D341Med (cell line): ENCODE measurements around the gene APEH.

Source experiments
- DNase-seq: peaks from one replicate; pipeline ENCODE4 v3.0.0; 2012; ENCODE audit warnings: low spot score

APEH gene

DNA sequence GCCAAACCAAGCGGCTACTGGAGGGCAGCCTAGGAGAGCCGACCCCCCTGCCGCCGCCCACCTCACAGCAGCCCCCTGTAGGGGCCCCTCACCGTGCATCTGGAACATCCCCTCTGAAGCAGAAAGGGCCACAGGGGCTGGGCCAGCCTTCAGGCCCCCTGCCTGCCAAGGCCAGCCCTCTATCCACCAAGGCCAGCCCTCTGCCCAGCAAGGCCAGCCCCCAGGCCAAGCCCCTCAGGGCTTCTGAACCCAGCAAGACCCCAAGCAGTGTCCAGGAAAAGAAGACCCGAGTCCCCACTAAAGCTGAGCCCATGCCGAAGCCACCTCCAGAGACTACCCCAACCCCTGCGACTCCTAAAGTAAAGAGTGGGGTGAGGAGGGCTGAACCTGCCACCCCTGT, 23.5 kb upstream of the APEH start:
- no peak for DNase-seq

DNA sequence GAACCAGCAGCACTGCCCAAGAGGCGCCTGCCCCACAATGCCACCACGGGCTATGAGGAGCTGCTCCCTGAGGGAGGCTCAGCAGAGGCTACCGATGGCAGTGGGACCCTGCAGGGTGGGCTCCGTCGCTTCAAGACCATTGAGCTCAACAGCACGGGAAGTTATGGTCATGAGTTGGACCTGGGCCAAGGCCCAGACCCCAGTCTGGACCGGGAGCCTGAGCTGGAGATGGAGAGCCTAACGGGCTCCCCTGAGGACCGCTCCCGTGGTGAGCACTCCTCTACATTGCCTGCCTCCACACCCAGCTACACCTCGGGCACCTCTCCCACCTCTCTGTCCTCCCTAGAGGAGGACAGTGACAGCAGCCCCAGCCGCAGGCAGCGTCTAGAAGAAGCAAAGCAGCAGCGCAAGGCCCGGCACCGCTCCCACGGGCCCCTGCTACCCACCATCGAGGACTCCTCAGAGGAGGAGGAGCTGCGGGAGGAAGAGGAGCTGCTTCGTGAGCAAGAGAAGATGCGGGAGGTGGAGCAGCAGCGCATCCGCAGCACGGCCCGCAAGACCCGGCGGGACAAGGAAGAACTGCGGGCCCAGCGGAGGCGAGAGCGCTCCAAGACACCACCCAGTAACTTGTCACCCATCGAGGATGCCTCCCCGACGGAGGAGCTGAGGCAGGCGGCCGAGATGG, 21.8 kb upstream of the APEH start:
- no peak for DNase-seq

DNA sequence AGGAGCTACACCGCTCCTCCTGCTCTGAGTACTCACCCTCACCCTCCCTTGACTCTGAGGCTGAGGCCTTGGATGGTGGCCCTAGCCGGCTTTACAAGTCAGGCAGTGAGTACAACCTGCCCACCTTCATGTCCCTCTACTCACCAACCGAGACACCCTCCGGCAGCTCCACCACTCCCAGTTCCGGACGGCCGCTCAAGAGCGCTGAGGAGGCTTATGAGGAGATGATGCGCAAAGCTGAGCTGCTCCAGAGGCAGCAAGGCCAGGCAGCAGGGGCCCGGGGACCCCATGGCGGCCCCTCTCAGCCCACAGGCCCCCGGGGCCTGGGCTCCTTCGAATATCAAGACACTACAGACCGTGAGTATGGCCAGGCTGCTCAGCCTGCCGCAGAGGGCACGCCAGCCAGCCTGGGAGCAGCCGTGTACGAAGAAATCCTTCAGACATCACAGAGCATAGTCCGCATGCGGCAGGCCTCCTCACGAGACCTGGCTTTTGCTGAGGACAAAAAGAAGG, 21.2 kb upstream of the APEH start:
- no peak for DNase-seq

DNA sequence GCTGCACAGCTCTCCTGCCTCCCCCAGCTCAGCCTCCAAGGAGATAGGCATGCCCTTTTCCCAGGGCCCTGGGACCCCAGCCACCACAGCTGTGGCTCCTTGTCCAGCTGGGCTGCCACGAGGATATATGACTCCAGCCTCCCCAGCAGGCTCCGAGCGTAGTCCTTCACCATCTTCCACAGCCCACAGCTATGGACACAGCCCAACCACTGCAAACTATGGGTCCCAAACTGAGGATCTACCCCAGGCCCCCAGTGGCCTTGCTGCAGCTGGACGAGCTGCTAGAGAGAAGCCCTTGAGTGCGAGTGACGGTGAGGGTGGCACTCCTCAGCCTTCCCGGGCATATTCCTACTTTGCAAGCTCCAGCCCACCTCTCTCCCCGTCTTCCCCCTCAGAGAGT, 20.5 kb upstream of the APEH start:
- no peak for DNase-seq

DNA sequence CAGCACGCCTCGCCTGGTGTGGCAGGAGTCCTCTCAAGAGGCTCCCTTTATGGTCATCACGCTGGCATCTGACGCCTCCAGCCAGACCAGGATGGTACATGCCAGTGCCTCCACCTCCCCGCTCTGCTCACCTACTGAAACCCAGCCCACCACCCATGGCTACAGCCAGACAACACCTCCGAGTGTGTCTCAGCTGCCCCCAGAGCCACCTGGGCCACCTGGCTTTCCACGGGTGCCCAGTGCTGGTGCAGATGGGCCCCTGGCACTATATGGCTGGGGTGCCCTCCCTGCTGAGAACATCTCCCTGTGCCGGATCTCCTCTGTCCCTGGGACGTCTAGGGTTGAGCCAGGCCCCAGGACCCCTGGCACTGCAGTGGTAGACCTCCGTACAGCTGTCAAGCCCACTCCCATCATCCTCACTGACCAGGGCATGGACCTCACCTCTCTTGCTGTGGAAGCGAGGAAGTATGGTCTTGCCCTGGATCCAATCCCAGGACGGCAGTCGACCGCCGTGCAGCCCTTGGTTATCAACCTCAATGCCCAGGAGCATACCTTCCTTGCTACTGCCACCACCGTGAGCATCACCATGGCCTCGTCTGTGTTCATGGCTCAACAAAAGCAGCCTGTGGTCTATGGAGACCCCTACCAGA, 19.9 kb upstream of the APEH start:
- DNase-seq, result no peak

DNA sequence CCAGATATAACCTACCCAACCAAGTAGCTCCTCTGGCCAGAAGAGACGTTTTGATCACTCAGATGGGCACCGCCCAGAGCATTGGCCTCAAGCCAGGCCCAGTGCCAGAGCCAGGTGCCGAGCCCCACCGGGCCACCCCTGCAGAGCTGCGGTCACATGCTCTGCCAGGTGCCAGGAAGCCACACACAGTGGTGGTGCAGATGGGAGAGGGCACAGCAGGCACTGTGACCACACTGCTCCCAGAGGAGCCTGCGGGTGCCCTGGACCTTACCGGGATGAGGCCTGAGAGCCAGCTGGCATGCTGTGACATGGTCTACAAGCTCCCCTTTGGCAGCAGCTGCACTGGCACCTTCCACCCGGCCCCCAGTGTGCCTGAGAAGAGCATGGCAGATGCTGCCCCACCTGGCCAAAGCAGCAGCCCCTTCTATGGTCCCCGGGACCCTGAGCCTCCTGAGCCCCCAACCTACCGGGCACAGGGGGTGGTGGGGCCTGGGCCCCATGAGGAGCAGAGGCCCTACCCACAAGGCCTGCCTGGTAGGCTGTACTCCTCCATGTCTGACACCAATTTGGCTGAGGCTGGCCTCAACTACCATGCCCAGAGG, 19.1 kb upstream of the APEH start:
- no peak for DNase-seq

DNA sequence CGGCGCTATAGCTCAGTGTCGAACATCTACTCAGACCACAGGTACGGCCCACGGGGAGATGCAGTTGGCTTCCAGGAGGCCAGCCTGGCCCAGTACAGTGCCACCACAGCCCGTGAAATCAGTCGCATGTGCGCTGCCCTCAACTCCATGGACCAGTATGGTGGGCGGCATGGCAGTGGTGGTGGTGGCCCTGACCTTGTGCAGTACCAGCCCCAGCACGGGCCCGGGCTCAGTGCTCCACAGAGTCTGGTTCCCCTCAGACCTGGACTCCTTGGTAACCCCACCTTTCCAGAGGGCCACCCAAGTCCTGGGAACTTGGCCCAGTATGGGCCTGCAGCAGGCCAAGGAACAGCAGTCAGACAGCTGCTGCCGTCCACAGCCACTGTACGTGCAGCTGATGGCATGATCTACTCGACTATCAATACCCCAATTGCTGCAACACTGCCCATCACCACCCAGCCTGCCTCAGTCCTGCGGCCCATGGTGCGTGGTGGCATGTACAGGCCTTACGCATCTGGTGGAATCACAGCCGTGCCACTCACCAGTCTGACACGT, 18.3 kb upstream of the APEH start:
- DNase-seq, result no peak

DNA sequence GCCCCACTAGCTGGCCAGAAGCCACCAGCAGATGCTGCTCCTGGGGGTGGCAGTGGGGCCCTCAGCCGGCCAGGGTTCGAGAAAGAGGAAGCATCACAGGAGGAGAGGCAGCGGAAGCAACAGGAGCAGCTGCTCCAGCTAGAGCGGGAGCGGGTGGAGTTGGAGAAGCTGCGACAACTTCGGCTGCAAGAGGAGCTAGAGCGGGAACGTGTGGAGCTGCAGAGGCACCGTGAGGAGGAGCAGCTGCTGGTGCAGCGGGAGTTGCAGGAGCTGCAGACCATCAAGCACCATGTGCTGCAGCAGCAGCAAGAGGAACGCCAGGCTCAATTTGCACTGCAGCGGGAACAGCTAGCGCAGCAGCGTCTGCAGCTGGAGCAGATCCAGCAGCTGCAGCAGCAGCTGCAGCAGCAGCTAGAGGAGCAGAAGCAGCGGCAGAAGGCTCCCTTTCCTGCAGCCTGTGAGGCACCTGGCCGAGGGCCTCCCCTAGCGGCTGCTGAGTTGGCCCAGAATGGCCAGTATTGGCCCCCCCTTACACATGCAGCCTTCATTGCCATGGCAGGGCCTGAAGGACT, 17.5 kb upstream of the APEH start:
- DNase-seq, result no peak

DNA sequence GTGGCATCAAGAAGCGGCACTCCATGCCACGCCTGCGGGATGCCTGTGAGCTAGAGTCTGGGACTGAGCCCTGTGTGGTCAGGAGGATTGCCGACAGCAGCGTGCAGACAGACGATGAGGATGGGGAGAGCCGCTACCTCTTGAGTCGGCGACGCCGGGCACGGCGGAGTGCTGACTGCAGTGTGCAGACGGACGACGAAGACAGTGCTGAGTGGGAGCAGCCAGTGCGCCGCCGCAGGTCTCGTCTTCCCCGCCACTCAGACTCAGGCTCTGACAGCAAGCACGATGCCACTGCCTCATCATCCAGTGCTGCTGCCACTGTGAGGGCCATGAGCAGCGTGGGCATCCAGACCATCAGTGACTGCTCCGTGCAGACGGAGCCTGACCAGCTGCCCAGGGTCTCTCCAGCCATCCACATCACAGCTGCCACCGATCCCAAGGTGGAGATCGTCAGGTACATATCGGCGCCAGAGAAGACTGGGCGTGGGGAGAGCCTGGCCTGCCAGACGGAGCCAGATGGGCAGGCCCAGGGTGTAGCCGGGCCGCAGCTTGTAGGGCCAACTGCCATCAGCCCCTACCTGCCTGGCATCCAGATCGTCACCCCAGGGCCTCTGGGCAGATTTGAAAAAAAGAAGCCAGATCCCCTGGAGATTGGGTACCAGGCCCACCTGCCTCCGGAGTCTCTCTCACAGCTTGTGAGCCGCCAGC, 16.8 kb upstream of the APEH start:
- DNase-seq, result no peak

DNA sequence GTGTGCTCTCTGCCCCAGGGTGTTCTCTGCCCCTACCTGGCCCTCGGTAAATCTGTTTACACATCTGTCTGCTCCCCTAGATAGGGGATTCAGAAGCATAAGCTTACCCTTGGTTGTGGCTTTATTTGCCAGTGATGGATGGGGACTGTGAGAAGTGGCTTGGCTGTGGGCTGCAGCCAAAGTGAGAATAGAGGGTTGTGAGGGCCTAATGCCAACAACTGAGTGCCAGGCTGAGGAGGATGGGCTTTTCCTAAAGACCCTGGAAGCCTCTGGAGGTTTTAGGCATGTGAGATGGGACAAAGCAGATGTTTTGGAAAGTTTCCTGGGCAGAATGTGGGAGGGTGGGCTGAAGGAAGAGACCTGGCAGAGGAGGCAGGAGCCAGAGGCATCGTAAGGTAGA, 15.4 kb upstream of the APEH start:
- DNase-seq, result no peak

DNA sequence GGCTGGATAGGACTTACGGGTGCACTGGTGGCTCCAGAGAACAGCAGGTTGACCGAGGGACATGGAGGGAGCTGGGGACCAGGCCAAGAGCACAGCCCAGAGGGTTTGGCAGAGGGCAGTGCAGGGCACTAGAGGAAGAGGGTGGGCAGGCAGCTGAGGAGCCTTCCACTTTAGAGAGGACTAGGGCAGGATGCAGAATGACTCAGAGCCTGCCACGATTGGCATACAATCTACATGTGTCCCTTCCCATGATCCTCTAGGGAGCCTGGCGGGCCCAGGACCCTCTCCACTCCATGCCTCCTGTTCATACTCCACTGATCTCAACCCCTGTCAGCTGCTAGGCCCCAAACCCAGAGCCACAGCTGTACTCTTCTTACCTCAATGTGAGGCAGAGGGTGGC, 14.4 kb upstream of the APEH start:
- no peak for DNase-seq

DNA sequence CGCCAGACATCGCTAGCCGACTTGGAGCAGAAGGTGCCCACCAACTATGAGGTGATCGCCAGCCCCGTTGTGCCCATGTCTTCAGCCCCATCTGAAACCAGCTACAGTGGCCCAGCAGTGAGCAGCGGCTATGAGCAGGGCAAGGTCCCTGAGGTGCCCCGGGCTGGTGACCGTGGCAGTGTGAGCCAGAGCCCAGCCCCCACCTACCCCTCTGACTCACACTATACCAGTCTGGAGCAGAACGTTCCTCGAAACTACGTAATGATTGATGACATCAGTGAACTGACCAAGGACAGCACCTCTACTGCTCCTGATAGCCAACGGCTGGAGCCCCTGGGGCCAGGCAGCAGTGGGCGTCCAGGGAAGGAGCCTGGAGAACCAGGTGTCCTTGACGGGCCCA, 12.9 kb upstream of the APEH start:
- no peak for DNase-seq

DNA sequence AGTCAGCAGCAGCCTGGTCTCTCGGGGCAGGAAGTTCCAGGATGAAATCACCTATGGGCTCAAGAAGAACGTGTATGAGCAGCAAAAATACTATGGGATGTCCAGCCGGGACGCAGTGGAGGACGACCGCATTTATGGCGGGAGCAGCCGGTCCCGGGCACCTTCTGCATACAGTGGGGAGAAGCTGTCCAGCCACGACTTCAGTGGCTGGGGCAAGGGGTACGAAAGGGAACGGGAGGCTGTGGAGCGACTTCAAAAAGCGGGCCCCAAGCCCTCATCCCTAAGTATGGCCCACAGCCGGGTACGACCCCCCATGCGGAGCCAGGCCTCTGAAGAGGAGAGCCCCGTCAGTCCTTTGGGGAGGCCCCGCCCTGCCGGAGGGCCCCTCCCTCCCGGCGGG, 12.1 kb upstream of the APEH start:
- DNase-seq, result no peak

DNA sequence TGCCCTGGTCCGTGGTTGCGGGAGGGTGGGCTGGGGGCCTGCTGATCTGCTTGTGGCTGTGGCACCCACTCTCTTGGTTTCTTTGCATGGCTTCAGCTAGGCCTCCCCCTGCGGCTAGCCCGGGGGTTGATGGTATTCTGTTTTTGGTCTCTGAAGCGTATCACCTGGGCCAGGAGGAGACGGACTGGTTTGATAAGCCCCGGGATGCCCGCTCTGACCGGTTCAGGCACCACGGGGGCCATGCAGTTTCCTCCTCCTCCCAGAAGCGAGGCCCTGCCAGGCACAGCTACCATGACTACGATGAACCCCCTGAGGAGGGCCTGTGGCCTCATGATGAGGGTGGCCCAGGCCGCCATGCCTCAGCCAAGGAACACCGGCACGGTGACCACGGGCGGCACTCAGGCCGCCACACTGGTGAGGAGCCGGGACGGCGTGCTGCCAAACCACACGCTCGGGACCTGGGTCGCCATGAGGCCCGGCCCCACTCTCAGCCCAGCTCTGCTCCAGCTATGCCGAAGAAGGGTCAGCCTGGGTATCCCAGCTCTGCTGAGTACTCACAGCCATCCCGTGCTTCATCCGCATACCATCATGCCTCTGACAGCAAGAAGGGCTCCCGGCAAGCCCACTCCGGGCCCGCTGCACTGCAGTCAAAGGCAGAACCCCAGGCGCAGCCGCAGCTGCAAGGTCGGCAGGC, 11.3 kb upstream of the APEH start:
- no peak for DNase-seq

DNA sequence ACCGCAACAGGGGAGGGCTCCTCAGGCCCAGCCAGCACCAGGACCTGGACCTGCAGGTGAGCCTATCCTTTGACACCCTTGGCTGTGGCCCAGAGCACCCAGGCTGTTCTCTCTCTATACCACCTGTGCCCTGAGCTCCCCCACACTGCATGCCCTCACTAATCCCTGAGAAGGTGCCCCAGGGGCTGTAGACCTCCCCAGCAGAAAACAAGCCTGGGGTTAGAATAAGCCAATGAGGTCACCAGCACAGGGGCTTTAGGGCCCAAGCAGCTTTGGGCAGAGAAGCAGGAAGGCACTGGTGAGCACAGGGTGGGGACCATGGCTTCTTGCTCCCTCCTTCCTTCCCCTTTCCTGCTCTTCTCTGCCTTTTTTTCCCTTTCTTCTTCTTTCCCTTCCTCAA, 10.3 kb upstream of the APEH start:
- no peak for DNase-seq

DNA sequence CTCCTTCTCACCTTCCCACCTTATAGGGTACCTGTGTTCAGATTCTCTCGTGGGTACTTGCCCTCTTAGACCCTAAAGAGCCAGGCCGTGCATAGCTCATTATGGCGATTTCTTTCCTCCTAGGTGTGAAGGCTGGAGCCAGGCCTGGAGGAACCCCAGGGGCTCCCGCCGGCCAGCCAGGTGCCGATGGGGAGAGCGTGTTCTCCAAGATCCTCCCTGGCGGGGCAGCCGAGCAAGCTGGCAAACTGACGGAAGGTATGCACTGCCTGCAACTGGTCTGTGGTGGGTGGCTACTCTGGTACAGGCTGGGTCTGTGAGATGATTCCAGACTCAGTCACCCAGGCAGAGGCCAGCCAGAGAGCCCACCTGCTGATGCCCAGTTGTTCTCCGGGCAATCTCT, 9.9 kb upstream of the APEH start:
- no peak for DNase-seq

DNA sequence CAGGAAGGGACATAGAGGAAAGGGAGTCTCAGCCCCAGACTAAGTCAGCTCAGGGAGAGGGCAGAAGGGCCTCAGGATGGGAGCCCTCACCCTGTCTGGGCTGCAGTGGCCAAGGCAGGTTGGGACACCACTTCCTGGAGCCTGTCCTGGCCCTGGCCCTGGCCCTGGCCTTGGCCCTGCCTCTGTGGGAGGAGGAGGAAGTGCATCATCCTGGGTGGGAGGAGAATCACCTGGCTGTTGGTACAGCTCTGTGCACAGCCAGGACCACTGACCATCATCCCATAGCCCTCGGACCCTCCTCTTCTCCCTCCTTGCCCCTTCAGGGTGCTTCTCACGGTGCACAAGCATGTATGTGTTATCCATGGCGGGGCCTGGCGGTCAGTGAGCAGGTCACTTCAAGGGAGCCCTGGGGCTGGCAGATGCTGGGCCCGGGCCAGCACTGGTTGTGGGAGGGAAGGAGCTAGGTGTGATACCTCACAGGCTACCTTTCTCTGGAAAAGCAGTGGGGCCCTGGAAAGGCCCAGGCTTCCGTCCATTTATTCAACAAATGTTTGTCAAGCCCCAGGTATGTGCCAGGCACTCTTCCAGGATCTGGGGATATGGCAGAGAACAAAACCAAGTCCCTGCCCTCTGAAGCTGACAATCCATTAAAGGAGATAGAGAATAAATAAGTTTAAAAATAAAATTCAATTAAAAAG, 8.2 kb upstream of the APEH start:
- DNase-seq, result no peak

DNA sequence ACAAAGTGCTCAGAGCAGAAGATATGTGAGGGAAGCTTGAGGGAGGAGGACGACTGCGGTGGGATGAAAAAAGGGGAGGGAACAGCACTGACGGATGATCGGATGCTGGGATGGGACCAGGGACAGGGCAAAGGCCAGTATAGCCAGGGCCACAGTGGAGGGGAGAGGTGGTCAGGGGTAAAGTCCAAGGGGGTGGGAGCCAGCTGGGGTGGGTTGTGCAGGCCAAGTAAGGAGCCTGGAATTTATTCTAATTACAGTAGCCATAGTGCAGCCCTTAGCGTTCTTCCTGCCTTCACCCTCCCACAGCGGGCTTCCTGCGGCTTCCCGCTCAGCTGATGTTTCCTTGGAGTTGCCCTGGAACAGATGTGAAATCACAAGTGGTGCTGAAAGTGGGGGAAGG, 7.6 kb upstream of the APEH start:
- no peak for DNase-seq

DNA sequence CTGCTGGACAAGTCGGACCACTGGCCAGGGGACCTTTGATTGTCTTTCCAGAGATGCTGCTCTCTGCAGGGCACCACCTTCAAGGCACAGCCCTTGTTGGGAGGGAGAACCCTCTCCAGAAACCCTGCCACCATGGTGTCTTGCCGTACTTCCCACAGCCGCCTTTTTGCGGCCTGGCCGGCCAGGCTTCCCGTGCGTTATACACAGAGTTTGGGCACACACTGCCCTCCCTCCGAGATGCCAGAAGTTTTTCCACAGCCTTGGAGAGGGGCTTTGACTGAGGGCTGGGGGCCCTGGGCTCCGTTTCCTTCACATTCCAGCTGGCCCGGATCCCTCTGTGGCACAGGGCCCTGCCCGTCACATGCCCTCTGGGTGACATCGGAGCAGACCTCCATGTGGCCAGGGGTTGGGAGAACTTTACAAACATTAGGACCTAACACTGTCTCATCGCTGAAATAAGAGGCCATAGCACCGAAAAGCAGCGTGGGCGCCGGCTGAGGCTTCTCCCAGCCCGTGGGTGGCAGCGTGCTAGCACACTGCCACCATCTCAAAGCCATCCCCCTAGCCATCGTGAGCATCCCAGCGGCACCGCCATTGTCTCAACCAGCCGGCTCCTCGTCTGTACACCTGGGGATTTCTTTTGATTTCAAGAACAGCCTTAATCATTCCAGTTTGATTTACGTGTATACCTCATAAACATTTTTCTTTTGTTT, 6.3 kb upstream of the APEH start:
- DNase-seq, result no peak

DNA sequence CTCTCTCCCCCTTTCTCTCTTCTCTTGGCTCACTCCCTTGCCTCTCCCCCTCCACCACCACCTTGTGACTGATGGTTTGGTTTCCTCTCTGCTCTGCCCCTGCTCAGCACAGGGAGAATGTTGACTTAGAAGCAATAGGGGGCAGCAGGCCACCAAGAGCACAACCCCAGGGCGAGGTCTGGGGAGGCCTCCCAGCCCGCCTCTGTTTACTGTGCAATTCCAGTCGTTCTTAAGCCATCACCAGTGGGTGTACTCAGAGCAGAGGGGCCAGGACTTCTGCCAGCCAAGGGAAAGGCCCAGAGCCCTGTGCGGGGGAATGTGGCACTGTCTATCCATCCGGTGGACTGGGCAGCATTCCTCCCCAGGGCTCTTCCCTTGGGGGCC, 5.7 kb upstream of the APEH start:
- DNase-seq, result no peak
